ENCODE results near the gene ZBED5.

The ZBED5 gene

GRCh38 chr11:10808553-10809372, 49.1 kb downstream of the ZBED5 start, which contains the start of gene EIF4G2:
Gene EIF4G2, minus strand, starts transcription at chr11:10808926.
- Histone ChIP-seq H3K79me2 (ENCODE audit: control insufficient read depth, insufficient read depth, low read length, unreplicated experiment) (peaks cover 49% of the 10 kb centered on the region), H3K27ac (ENCODE audit: low read depth, low read length) (peak within 1 kb of the TSS; percentile 92), H3K36me3 (ENCODE audit: insufficient read depth, low read length) (peaks cover 39% of the 10 kb centered on the region), H2AFZ (ENCODE audit: low read length, unreplicated experiment) (peak within 1 kb of the TSS; percentile 70), H3K27me3 (ENCODE audit: insufficient read depth, low read length) (no peaks in the 10 kb centered on the region), H3K4me3 (ENCODE audit: low read depth, low read length) (peak within 1 kb of the TSS; percentile 98), H3K4me1 (ENCODE audit: control insufficient read depth, insufficient read depth, low read length, unreplicated experiment) (peaks cover 38% of the 10 kb centered on the region)

- Histone ChIP-seq H2AFZ (ENCODE audit: low read length, unreplicated experiment) (no peak overlapping the region), H3K79me2 (ENCODE audit: control insufficient read depth, insufficient read depth, low read length, unreplicated experiment) (peaks cover 55% of the 10 kb centered on the region), H3K4me3 (ENCODE audit: low read depth, low read length) (peak overlapping the region; percentile 98), H3K4me1 (ENCODE audit: control insufficient read depth, insufficient read depth, low read length, unreplicated experiment) (peaks cover 42% of the 10 kb centered on the region), H3K27me3 (ENCODE audit: insufficient read depth, low read length) (no peaks in the 10 kb centered on the region), H3K36me3 (ENCODE audit: insufficient read depth, low read length) (peaks cover 44% of the 10 kb centered on the region), H3K27ac (ENCODE audit: low read depth, low read length) (peak overlapping the region; percentile 92)
Observed at GRCh38 chr11:10808235-10808552, 49.7 kb downstream of the ZBED5 start.

- peaks cover 43% of the 10 kb centered on the region for H3K4me1 ChIP-seq (ENCODE audit: control insufficient read depth, insufficient read depth, low read length, unreplicated experiment)
- peaks cover 56% of the 10 kb centered on the region for H3K79me2 ChIP-seq (ENCODE audit: control insufficient read depth, insufficient read depth, low read length, unreplicated experiment)
- H3K36me3 ChIP-seq (ENCODE audit: insufficient read depth, low read length) = peaks cover 48% of the 10 kb centered on the region
- H3K27ac ChIP-seq (ENCODE audit: low read depth, low read length) = peak overlapping the region; percentile 92
- no peaks in the 10 kb centered on the region for H3K27me3 ChIP-seq (ENCODE audit: insufficient read depth, low read length)
- H3K4me3 ChIP-seq (ENCODE audit: low read depth, low read length) = peak overlapping the region; percentile 98
- no peak overlapping the region for H2AFZ ChIP-seq (ENCODE audit: low read length, unreplicated experiment)
Observed at GRCh38 chr11:10807493-10808234, 50.2 kb downstream of the ZBED5 start.

- Histone ChIP-seq H3K27ac (ENCODE audit: low read depth, low read length) (no peak overlapping the region), H3K79me2 (ENCODE audit: control insufficient read depth, insufficient read depth, low read length, unreplicated experiment) (peaks cover 61% of the 10 kb centered on the region), H3K36me3 (ENCODE audit: insufficient read depth, low read length) (peaks cover 63% of the 10 kb centered on the region), H3K27me3 (ENCODE audit: insufficient read depth, low read length) (no peaks in the 10 kb centered on the region), H3K4me3 (ENCODE audit: low read depth, low read length) (peak overlapping the region; percentile 98), H3K4me1 (ENCODE audit: control insufficient read depth, insufficient read depth, low read length, unreplicated experiment) (peaks cover 43% of the 10 kb centered on the region), H2AFZ (ENCODE audit: low read length, unreplicated experiment) (no peak overlapping the region)
Observed at GRCh38 chr11:10806206-10806605, 51.6 kb downstream of the ZBED5 start.

- Histone ChIP-seq H3K27ac (ENCODE audit: low read depth, low read length) (no peak overlapping the region), H3K27me3 (ENCODE audit: insufficient read depth, low read length) (no peaks in the 10 kb centered on the region), H2AFZ (ENCODE audit: low read length, unreplicated experiment) (no peak overlapping the region), H3K4me3 (ENCODE audit: low read depth, low read length) (peak overlapping the region; percentile 98), H3K4me1 (ENCODE audit: control insufficient read depth, insufficient read depth, low read length, unreplicated experiment) (peaks cover 43% of the 10 kb centered on the region), H3K36me3 (ENCODE audit: insufficient read depth, low read length) (peaks cover 67% of the 10 kb centered on the region), H3K79me2 (ENCODE audit: control insufficient read depth, insufficient read depth, low read length, unreplicated experiment) (peaks cover 61% of the 10 kb centered on the region)
Observed at GRCh38 chr11:10805741-10806140, 52.1 kb downstream of the ZBED5 start.

GRCh38 chr11:10803676-10804075, 54.2 kb downstream of the ZBED5 start:
- Histone ChIP-seq H3K4me1 (ENCODE audit: control insufficient read depth, insufficient read depth, low read length, unreplicated experiment) (peaks cover 37% of the 10 kb centered on the region), H3K79me2 (ENCODE audit: control insufficient read depth, insufficient read depth, low read length, unreplicated experiment) (peaks cover 61% of the 10 kb centered on the region), H3K4me3 (ENCODE audit: low read depth, low read length) (no peak overlapping the region), H2AFZ (ENCODE audit: low read length, unreplicated experiment) (no peak overlapping the region), H3K27ac (ENCODE audit: low read depth, low read length) (no peak overlapping the region), H3K27me3 (ENCODE audit: insufficient read depth, low read length) (no peaks in the 10 kb centered on the region), H3K36me3 (ENCODE audit: insufficient read depth, low read length) (peaks cover 87% of the 10 kb centered on the region)
